NT2/D1 (cell line): ENCODE results near the gene ACTN4.
"Not testable (repeated sequence)": the region's sequence is repeated elsewhere in the genome, so short reads cannot be mapped to it uniquely, and the experiment has no call there.

Experiments used
- DNase-seq: peaks from one replicate; pipeline ENCODE4 v3.0.0-alpha.2; 2011; ENCODE audit warnings: low read depth, low spot score
- H3K27me3 ChIP-seq: 2 replicates; pipeline ENCODE4 v1.6.0; 2011; ENCODE audit warnings: mild to moderate bottlenecking; ENCODE audit not compliant: insufficient read length, insufficient read depth
- H3K36me3 ChIP-seq: 2 replicates; pipeline ENCODE4 v1.6.1; 2011; ENCODE audit warnings: mild to moderate bottlenecking, low read length, mixed read lengths; ENCODE audit not compliant: insufficient read depth, insufficient read length
- H3K4me1 ChIP-seq: 2 replicates; pipeline ENCODE4 v1.5.1; 2011; ENCODE audit not compliant: insufficient read depth, insufficient read length
- H3K4me3 ChIP-seq: 2 replicates; pipeline ENCODE4 v1.5.1; 2011; ENCODE audit warnings: low read depth; ENCODE audit not compliant: insufficient read length
- H3K9ac ChIP-seq: 2 replicates; pipeline ENCODE4 v1.6.0; 2011; ENCODE audit warnings: low read depth; ENCODE audit not compliant: insufficient read length
- H3K9me3 ChIP-seq: 2 replicates; pipeline ENCODE4 v1.5.1; 2011; ENCODE audit warnings: mild to moderate bottlenecking, low read length; ENCODE audit not compliant: insufficient read depth
- SUZ12 ChIP-seq: IDR thresholded peaks from 2 replicates; pipeline ENCODE4 v1.6.1; 2011; ENCODE audit not compliant: insufficient read length, insufficient read depth; ENCODE audit errors: extremely low read depth
- YY1 ChIP-seq: IDR thresholded peaks from 2 replicates; pipeline ENCODE4 v1.6.1; 2011; ENCODE audit not compliant: insufficient read length, insufficient read depth
- ZNF274 ChIP-seq: IDR thresholded peaks from 2 replicates; pipeline ENCODE4 v1.6.1; 2011; ENCODE audit warnings: mild to moderate bottlenecking, low read depth, low read length

Gene ACTN4

DNA sequence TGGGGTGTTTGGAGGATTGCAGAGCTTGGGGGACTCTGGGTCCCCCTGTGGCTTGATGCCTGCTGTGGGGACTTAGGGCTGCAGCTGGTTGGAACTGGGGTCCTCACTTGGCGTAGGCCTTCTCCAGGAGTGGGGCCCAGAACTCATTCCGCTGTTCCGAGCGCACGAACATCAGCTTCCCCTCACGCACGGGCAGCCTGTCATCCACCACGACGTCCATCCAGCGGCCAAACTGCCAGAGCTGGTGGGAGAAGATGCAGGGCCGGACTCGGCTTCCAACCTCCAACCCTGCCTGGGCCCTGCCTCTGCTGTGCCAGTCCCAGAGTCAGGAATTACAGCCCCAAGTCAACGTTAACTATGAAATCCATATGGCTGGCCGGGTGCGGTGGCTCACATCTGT lies 94.2 kb downstream of the ACTN4 start:
- DNase-seq: no peak
- Histone ChIP-seq H3K36me3 (no peaks in the 10 kb centered on the region), H3K4me1 (peaks cover 2% of the 10 kb centered on the region), H3K9ac (no peak overlapping the region), H3K9me3 (no peaks in the 10 kb centered on the region), H3K4me3 (no peak overlapping the region), H3K27me3 (peaks cover 3% of the 10 kb centered on the region)
- TF ChIP-seq SUZ12 (no peak), YY1 (no peak), ZNF274 (no peak)

DNA sequence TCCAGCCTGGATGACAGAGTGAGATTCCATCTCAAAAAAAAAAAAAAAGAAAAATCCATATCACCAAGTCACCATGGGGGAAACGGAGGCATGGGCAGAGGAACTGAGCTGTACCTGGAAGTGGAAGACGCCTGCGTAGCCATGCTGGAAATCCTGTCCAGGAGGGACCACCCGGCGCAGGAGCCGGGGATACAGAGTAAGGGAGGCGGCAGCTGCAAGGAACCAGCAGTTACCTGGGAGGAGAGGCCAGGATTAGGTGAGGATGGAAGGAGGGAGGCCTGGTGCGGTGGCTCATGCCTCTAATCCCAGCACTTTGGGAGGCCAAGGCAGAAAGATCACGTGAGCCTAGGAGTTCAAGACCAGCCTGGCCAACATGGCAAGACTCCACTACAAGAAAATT lies 94.8 kb downstream of the ACTN4 start:
- peaks cover 6% of the 10 kb centered on the region for H3K27me3 ChIP-seq
- H3K36me3 ChIP-seq: no peaks in the 10 kb centered on the region
- H3K4me3 ChIP-seq: no peak overlapping the region
- no peaks in the 10 kb centered on the region for H3K9me3 ChIP-seq
- no peak overlapping the region for H3K9ac ChIP-seq
- peaks cover under 1% of the 10 kb centered on the region for H3K4me1 ChIP-seq
- no peak for DNase-seq
- TF ChIP-seq YY1: no peak

DNA sequence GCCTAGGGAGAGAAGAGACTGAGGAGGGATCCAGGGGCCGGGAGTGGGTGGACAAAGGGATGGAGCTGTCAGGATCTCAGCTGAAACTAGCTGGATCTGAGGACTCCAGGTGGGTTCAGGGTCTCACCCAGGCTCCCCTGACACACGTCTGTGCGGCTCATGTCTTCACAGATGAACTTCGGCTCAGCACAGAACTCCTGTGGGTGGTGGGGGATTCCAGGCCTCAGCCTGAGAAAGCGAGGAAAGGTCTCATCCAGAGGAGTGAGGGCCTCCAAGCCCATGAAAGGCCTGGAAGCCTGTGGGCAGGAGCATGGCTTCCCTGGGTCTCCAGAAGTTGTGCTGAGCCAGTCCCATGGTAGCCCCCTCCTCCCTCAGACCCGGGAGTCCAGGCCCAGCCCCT lies 95.5 kb downstream of the ACTN4 start:
- H3K4me3 ChIP-seq: no peak overlapping the region
- H3K36me3 ChIP-seq: no peaks in the 10 kb centered on the region
- H3K9me3 ChIP-seq: no peaks in the 10 kb centered on the region
- no peak overlapping the region for H3K9ac ChIP-seq
- DNase-seq: no peak
- H3K27me3 ChIP-seq: peaks cover 6% of the 10 kb centered on the region
- no peak for TF ChIP-seq SUZ12
- no peak for TF ChIP-seq ZNF274
- TF ChIP-seq YY1: no peak
- H3K4me1 ChIP-seq: no peaks in the 10 kb centered on the region

DNA sequence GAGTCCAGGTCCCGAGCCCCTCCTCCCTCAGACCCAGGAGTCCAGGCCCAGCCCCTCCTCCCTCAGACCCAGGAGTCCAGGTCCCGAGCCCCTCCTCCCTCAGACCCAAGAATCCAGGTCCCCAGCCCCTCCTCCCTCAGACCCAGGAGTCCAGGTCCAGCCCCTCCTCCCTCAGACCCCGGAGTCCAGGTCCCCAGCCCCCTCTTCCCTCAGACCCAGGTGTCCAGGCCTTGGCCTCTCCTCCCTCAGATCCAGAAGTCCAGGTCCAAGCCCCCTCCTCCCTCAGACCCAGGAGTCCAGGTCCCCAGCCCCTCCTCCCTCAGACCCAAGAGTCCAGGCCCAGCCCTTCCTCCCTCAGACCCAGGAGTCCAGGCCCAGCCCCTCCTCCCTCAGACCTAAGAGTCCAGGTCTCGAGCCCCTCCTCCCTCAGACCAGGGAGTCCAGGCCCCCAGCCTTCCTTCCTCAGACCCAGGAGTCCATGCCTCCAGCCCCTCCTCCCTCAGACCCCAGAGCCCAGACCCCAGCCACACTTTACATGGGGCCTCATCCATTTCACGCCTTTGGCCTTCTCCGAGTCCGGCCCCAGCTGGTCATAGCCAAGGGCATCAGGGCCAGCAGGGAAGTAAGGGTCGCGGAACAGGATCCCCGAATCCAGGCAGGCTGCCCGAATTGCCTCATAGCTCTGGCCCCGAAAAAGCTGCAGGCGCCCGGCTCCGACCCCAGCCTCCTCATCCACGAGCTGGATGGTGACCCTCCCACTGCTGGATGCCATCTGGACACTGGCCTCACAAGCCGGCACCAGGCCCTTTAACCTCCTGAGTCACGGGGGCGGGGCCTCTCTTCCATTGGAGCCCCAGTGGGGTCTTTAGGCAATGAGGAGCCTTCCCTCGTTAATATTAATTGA lies 96.2 kb downstream of the ACTN4 start:
- Histone ChIP-seq H3K9ac (peak overlapping the region; percentile 32), H3K27me3 (peaks cover 6% of the 10 kb centered on the region), H3K9me3 (no peaks in the 10 kb centered on the region), H3K36me3 (no peaks in the 10 kb centered on the region), H3K4me1 (no peaks in the 10 kb centered on the region), H3K4me3 (no peak overlapping the region)
- DNase-seq: no peak
- TF ChIP-seq ZNF274 (no peak), YY1 (no peak), SUZ12 (no peak)

DNA sequence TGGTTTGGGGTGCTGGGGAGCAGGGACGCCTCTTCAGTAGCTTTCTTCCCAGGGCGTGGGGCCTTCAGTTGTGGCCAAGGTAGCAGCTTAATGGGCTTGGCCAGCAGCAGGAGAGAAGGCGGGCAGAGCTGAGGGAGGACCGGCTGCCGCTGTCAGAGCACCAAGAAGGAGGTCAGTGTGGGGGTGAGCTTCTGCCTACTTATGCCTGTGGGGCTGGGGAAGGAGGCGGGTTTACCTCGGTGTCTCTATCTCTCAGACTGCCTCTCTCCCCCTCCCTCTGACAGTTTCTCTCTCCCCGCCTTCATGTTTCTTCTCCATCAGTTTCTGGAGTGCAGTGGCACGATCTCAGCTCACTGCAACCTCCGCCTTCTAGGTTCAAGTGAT lies 96.8 kb downstream of the ACTN4 start, which contains the start of gene CAPN12:
CAPN12 (minus strand) TSS at position 177 of the 384 bp plus-strand sequence. CDS start 309 bp downstream, outside the sequence.
- no peaks in the 10 kb centered on the region for H3K9me3 ChIP-seq
- DNase-seq: no peak
- TF ChIP-seq YY1: no peak
- no peak for TF ChIP-seq ZNF274
- TF ChIP-seq SUZ12: no peak

DNA sequence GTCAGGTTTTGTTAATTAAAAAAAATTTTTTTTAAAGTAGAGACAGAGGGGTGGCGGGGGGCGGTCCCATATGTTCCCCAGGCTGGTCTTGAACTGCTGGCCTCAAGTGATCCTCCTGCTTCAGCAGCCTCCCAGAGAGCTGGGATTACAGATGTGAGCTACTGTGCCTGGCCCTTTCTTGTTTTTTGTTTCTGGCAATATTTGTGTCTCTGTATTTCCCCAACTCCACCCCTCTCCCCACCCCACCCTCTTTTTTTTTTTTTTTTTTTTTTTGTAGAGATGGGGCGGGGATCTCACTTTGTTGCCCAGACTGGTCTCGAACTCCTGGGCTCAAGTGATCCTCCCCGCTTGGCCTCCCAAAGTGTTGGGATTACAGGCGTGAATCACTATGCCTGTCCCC lies 97.4 kb downstream of the ACTN4 start:
- no peak overlapping the region for H3K9ac ChIP-seq
- no peak for TF ChIP-seq SUZ12
- TF ChIP-seq YY1: no peak
- H3K4me1 ChIP-seq: no peaks in the 10 kb centered on the region
- H3K4me3 ChIP-seq: no peak overlapping the region
- no peak for DNase-seq
- no peaks in the 10 kb centered on the region for H3K36me3 ChIP-seq
- H3K9me3 ChIP-seq: no peaks in the 10 kb centered on the region
- H3K27me3 ChIP-seq: peaks cover 6% of the 10 kb centered on the region

More for the DNA sequence above, 96.8 kb downstream of the ACTN4 start, which contains the start of gene CAPN12:
- Histone ChIP-seq H3K36me3 (no peaks in the 10 kb centered on the region), H3K4me3 (no peak within 1 kb of the TSS), H3K9ac (peak within 1 kb of the TSS; percentile 32), H3K4me1 (no peaks in the 10 kb centered on the region), H3K27me3 (peaks cover 6% of the 10 kb centered on the region)

DNA sequence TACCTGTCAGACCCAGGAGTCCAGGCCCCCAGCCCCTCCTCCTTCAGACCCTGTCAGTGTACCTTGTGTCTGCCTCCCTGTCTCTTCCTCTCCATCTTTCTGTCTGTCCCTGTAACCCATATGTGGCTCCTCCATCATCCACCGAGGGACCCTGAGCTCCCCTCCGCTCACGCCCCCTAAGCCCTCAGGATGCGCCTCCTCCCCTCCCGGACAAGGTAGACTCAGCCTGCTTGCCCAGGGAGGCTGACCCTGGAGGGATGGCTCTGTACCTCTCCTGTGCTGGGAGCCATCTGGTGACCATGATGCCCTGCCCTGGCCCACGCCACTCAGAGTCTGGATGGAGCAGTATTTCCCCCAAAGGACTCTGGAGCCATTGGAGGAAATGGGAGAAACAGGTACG lies 97.9 kb downstream of the ACTN4 start:
- H3K4me3 ChIP-seq: no peak overlapping the region
- no peak for DNase-seq
- no peak for TF ChIP-seq ZNF274
- TF ChIP-seq SUZ12: no peak
- TF ChIP-seq YY1: no peak
- no peaks in the 10 kb centered on the region for H3K9me3 ChIP-seq
- no peaks in the 10 kb centered on the region for H3K36me3 ChIP-seq
- H3K27me3 ChIP-seq: peaks cover 6% of the 10 kb centered on the region
- H3K9ac ChIP-seq: peak overlapping the region; percentile 4
- no peaks in the 10 kb centered on the region for H3K4me1 ChIP-seq

DNA sequence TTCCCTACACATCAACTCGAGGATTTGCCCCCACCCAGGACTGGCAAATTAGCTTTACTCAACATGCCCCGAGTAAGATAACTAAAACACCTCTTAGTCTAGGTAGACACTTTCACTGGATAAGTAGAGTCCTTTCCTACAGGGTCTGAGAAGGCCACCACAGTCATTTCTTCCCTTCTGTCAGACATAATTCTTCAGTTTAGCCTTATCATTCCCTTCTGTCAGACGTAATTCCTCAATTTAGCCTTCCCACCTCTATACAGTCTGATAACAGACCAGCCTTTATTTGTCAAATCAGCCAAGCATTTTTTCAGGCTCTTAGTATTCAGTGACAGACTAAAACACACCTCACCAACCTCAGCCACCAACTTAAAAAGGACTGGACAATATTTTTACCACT lies 106.3 kb downstream of the ACTN4 start:
- not testable (repeated sequence) for H3K27me3 ChIP-seq, DNase-seq, H3K4me3 ChIP-seq, H3K9ac ChIP-seq, H3K9me3 ChIP-seq, H3K4me1 ChIP-seq, H3K36me3 ChIP-seq

DNA sequence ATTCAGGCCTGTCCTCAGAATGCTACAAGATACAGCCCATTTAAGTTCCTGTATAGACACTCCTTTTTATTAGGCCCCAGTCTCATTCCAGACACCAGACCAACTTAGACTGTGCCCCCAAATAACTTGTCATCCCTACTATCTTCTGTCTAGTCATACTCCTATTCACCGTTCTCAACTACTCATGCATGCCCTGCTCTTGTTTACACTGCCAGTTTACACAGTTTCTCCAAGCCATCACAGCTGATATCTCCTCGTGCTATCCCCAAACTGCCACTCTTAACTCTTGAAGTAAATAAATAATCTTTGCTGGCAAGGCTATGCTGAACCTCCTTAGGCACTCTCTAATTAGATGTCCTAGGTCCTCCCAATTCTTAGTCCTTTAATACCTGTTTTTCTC lies 106.7 kb downstream of the ACTN4 start:
- not testable (repeated sequence) for H3K4me1 ChIP-seq

More for the DNA sequence above, 106.7 kb downstream of the ACTN4 start:
- H3K9ac ChIP-seq, DNase-seq, H3K27me3 ChIP-seq, H3K36me3 ChIP-seq, H3K9me3 ChIP-seq, H3K4me3 ChIP-seq: not testable (repeated sequence)
